ENCODE measurements around the gene SIRT2.

SIRT2 gene

DNA sequence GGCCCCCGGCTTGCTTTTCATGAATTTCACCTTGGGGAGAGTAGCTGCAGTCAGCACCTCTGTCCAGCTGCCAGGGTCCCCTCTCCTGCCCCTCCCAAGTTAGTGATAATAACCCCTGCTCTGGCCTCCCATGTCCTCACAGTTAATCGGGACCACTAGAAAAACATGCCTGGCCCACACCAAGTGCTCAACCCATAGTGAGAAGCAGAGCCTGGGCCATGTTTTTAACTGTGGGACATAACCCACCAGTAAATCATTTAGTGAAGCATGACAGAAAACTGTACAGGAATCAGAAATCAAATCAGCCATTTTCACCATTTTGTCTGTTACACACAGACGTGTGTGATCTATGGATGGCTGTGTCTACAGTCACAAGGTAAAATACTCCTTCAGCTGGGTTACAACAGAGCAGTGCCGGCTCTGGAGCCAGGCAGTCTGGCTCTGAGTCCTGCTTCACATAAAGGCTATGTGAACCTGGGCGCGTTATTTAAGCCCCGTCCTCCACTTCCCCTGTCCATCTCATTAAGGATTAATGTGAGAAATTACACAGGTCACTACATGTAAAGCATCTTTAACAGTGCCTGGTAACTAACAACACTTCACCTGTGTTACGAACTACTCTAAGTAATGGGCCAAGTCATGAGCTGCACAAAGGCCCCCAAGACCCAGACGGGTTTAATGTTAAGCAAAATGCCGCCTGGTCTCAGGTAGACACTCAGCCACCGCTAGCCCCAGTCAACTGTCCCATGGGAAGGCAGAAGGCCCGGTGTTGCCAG lies 60.2 kb downstream of the SIRT2 start:
- no peak for DNase-seq (ENCODE audit: extremely low spot score)
- ChIA-PET CTCF (no interaction called here), POLR2A (interaction anchor here (3.3 kb wide), 1 partner anchor 10 kb away, joined by 23 read pairs; no protein-coding TSS in a partner anchor)
- TF ChIP-seq TARDBP (IDR thresholded peaks at IDR 0.05): no peak
- TF ChIP-seq FOXA1 (IDR thresholded peaks at IDR 0.05): no peak
- no peak for TF ChIP-seq SP1 (IDR thresholded peaks at IDR 0.05)

DNA sequence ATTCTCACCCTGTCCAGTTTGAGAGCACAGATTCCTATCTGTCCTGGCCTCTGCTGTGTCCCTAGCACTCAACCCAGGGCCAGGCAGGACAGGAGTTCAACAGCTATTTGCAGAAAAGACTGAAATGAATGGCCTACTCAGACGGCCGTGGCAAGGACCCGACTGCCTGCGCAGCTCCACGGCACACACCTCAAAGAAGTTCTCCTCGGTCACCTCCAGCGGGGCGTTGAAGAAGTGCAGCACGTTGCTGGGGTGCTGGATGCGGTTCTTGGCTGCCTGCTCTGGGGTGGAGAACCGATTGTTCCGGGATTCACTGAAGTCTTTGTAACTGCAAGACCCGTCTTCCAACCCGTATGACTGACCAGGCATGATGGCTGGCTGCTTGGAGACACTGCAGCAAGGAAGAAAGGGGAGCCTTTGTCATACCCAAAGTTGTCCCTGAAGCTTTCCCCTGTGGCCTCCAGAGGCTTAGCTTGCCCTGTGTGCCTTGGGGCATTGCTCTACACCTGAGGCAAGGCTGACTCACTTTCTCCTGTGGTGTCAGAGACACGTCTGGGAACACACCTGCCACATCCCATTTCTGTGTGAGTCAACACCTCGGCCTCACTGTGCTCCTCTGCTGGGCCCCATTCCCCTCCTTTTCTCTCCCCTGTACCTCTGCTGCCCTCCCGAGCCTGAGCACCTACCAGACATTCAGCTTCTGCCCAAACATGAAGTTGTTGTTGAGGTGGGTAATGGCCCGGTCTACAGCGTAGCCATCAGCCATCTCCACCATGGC lies 61.0 kb downstream of the SIRT2 start:
- ChIA-PET CTCF (no interaction called here), POLR2A (interaction anchor here (1.1 to 3.3 kb wide), 2 partner anchors 10 to 13 kb away, joined by 4 to 23 read pairs; no protein-coding TSS in a partner anchor)
- no peak for DNase-seq (ENCODE audit: extremely low spot score)
- TF ChIP-seq FOXA1 (IDR thresholded peaks at IDR 0.05): no peak
- TF ChIP-seq ZNF384 (IDR thresholded peaks at IDR 0.05): no peak
- no peak for TF ChIP-seq ARNT (IDR thresholded peaks at IDR 0.05)
- TF ChIP-seq LEF1 (IDR thresholded peaks at IDR 0.05; ENCODE audit: borderline replicate concordance): no peak
- TF ChIP-seq PKNOX1 (IDR thresholded peaks at IDR 0.05): no peak
- TF ChIP-seq TARDBP (IDR thresholded peaks at IDR 0.05): no peak
- no peak for TF ChIP-seq FOXK2 (IDR thresholded peaks at IDR 0.05)
- no peak for TF ChIP-seq L3MBTL2 (conservative IDR thresholded peaks at IDR 0.05)
- no peak for TF ChIP-seq CTBP1 (IDR thresholded peaks at IDR 0.05; ENCODE audit: borderline replicate concordance)
- no peak for TF ChIP-seq BHLHE40 (IDR thresholded peaks at IDR 0.05; ENCODE audit: borderline replicate concordance)
- no peak for TF ChIP-seq SUZ12 (IDR thresholded peaks at IDR 0.05)
- no peak for TF ChIP-seq ELF4 (IDR thresholded peaks at IDR 0.05)
- no peak for TF ChIP-seq SP1 (IDR thresholded peaks at IDR 0.05)
- TF ChIP-seq NFRKB (IDR thresholded peaks at IDR 0.05): no peak
- TF ChIP-seq HDGF (IDR thresholded peaks at IDR 0.05; ENCODE audit: borderline replicate concordance): no peak

DNA sequence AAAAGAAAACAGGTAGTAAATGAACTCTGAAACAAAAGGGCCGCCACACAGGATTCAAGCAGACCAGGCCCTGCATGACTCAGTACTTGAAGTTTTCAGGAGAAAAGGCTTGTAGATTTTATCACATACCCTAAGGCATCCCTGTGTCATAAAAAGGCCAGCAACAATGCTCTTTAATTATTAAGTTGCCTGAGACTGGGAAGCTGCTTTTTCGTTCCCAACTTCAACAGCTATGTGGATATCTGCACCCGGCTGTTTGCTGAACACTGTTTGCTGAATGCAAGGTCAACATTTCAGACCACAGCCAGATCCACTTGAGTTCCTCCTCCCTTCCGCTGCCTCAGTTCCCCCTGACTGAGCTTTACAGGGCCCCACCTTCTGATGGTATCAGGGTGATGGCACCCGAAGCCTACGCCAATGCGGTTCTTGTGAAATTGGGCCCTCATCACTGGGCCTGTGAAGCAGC lies 61.7 kb downstream of the SIRT2 start:
- POLR2A ChIA-PET: interaction anchor here (0.8 to 3.3 kb wide), 3 partner anchors 11 to 15 kb away, joined by 3 to 23 read pairs (median 4); no protein-coding TSS in a partner anchor
- TF ChIP-seq SUZ12 (IDR thresholded peaks at IDR 0.05) (no peak), ZNF384 (IDR thresholded peaks at IDR 0.05) (no peak), SP1 (IDR thresholded peaks at IDR 0.05) (no peak), LEF1 (IDR thresholded peaks at IDR 0.05; ENCODE audit: borderline replicate concordance) (no peak), FOXK2 (IDR thresholded peaks at IDR 0.05) (no peak), BHLHE40 (IDR thresholded peaks at IDR 0.05; ENCODE audit: borderline replicate concordance) (no peak), ELF4 (IDR thresholded peaks at IDR 0.05) (no peak), FOXM1 (IDR thresholded peaks at IDR 0.05; ENCODE audit: borderline replicate concordance) (no peak), L3MBTL2 (conservative IDR thresholded peaks at IDR 0.05) (no peak), CTBP1 (IDR thresholded peaks at IDR 0.05; ENCODE audit: borderline replicate concordance) (no peak)
- CTCF ChIA-PET: no interaction called here
- no peak for DNase-seq (ENCODE audit: extremely low spot score)

DNA sequence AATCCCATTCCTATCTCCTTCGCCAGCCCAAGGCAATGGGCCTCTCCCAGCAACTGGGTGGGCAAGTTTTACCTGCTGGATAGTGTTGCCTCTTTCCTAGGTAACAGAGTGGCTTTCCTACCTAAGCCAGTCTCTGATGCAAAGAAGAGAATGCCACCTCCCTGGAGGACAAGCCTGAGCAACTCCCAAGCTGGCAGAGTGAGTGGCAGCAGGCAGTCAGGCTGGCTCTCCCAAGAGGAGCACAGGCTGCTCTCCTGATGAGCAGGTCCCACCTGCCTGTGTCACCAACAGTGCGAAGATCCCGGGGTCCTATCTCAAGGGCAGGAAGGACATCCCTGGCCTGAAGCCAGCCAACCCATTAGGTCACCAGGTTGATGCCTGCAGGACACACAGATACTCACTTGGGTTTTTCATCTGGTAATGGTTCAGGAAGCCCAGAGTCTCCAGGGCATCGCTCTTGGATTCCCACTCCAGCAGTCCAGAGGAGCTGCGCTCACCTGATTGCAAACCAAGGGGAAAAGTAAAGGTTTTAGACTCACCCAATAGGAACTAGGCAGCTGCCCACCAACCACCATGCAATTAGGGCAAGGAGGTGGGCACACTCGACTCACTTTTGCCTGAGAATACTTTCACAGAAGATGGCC lies 62.3 kb downstream of the SIRT2 start:
- ChIA-PET CTCF (no interaction called here), POLR2A (interaction anchor here (0.8 to 3.3 kb wide), 2 partner anchors 12 to 16 kb away, joined by 3 to 23 read pairs; no protein-coding TSS in a partner anchor)
- no peak for DNase-seq (ENCODE audit: extremely low spot score)
- TF ChIP-seq BHLHE40 (IDR thresholded peaks at IDR 0.05; ENCODE audit: borderline replicate concordance): no peak
- TF ChIP-seq FOXM1 (IDR thresholded peaks at IDR 0.05; ENCODE audit: borderline replicate concordance): no peak
- TF ChIP-seq NFRKB (IDR thresholded peaks at IDR 0.05): no peak
- TF ChIP-seq ELF4 (IDR thresholded peaks at IDR 0.05): no peak
- no peak for TF ChIP-seq ZNF384 (IDR thresholded peaks at IDR 0.05)
- no peak for TF ChIP-seq L3MBTL2 (conservative IDR thresholded peaks at IDR 0.05)
- TF ChIP-seq TARDBP (IDR thresholded peaks at IDR 0.05): no peak
- TF ChIP-seq PKNOX1 (IDR thresholded peaks at IDR 0.05): no peak
- no peak for TF ChIP-seq LEF1 (IDR thresholded peaks at IDR 0.05; ENCODE audit: borderline replicate concordance)
- TF ChIP-seq SP1 (IDR thresholded peaks at IDR 0.05): no peak
- TF ChIP-seq CTBP1 (IDR thresholded peaks at IDR 0.05; ENCODE audit: borderline replicate concordance): no peak
- TF ChIP-seq SUZ12 (IDR thresholded peaks at IDR 0.05): no peak
- no peak for TF ChIP-seq FOXA1 (IDR thresholded peaks at IDR 0.05)
- no peak for TF ChIP-seq HDGF (IDR thresholded peaks at IDR 0.05; ENCODE audit: borderline replicate concordance)
- TF ChIP-seq ARNT (IDR thresholded peaks at IDR 0.05): no peak
- no peak for TF ChIP-seq FOXK2 (IDR thresholded peaks at IDR 0.05)

GRCh38 chr19:38836159-38836982 lies 63.0 kb downstream of the SIRT2 start:
- ChIA-PET CTCF (no interaction called here), POLR2A (interaction anchor here (0.9 to 2.3 kb wide), 3 partner anchors 10 to 26 kb away, joined by 3 to 11 read pairs (median 3); no protein-coding TSS in a partner anchor)
- no peak for DNase-seq (ENCODE audit: extremely low spot score)
- TF ChIP-seq PKNOX1 (IDR thresholded peaks at IDR 0.05): no peak
- no peak for TF ChIP-seq SUZ12 (IDR thresholded peaks at IDR 0.05)
- no peak for TF ChIP-seq FOXA1 (IDR thresholded peaks at IDR 0.05)
- TF ChIP-seq L3MBTL2 (conservative IDR thresholded peaks at IDR 0.05): no peak
- no peak for TF ChIP-seq NFRKB (IDR thresholded peaks at IDR 0.05)
- no peak for TF ChIP-seq ARNT (IDR thresholded peaks at IDR 0.05)
- TF ChIP-seq BHLHE40 (IDR thresholded peaks at IDR 0.05; ENCODE audit: borderline replicate concordance): no peak
- TF ChIP-seq HDGF (IDR thresholded peaks at IDR 0.05; ENCODE audit: borderline replicate concordance): no peak
- TF ChIP-seq ZNF384 (IDR thresholded peaks at IDR 0.05): no peak
- no peak for TF ChIP-seq FOXK2 (IDR thresholded peaks at IDR 0.05)
- no peak for TF ChIP-seq ELF4 (IDR thresholded peaks at IDR 0.05)
- TF ChIP-seq TARDBP (IDR thresholded peaks at IDR 0.05): no peak
- no peak for TF ChIP-seq LEF1 (IDR thresholded peaks at IDR 0.05; ENCODE audit: borderline replicate concordance)
- TF ChIP-seq FOXM1 (IDR thresholded peaks at IDR 0.05; ENCODE audit: borderline replicate concordance): no peak
- no peak for TF ChIP-seq CTBP1 (IDR thresholded peaks at IDR 0.05; ENCODE audit: borderline replicate concordance)
- no peak for TF ChIP-seq SP1 (IDR thresholded peaks at IDR 0.05)

Measured in HEK293T (cell line).